RWPE2 (cell line): Measurements from ENCODE around the gene KNDC1.
"Not testable (repeated sequence)": the region's sequence is repeated elsewhere in the genome, so short reads cannot be mapped to it uniquely, and the experiment has no call there.

ENCODE experiments used
- ATAC-seq: fragments of 200-7000 bp; cut with Tn5 transposase; 3 replicates; pipeline ENCODE4 v1.9.1; 2021; ENCODE audit warnings: low read depth
- DNase-seq: peaks from one replicate; pipeline ENCODE4 v3.0.0-alpha.2; 2020; ENCODE audit warnings: low spot score
- H3K27ac ChIP-seq: fragments of 450-650 bp; 2 replicates; pipeline ENCODE4 v1.5.1; 2017; ENCODE audit warnings: mild to moderate bottlenecking; ENCODE audit not compliant: poor library complexity, severe bottlenecking
- H3K27me3 ChIP-seq: fragments of 250-450 bp; sonication (Bioruptor Pico); 2 replicates; pipeline ENCODE4 v1.5.1; 2021; ENCODE audit warnings: mild to moderate bottlenecking, moderate library complexity; ENCODE audit not compliant: insufficient read depth, poor library complexity, severe bottlenecking
- H3K36me3 ChIP-seq: fragments of 250-450 bp; sonication (Bioruptor Pico); 2 replicates; pipeline ENCODE4 v1.5.1; 2020; ENCODE audit warnings: low read depth, mild to moderate bottlenecking, moderate library complexity
- H3K4me1 ChIP-seq: fragments of 250-450 bp; sonication (Bioruptor Pico); 2 replicates; pipeline ENCODE4 v1.5.1; 2021; ENCODE audit warnings: mild to moderate bottlenecking, moderate library complexity; ENCODE audit not compliant: insufficient read depth, poor library complexity, severe bottlenecking
- H3K4me3 ChIP-seq: fragments of 250-450 bp; sonication (Bioruptor Pico); 2 replicates; pipeline ENCODE4 v1.5.1; 2021; ENCODE audit warnings: mild to moderate bottlenecking, moderate library complexity; ENCODE audit not compliant: severe bottlenecking
- H3K9me3 ChIP-seq: fragments of 250-450 bp; sonication (Bioruptor Pico); 2 replicates; pipeline ENCODE4 v1.5.1; 2021; ENCODE audit warnings: mild to moderate bottlenecking, moderate library complexity; ENCODE audit not compliant: severe bottlenecking
- TF ChIP-seq, protein P1 (sequence below): fragments of 450-650 bp; IDR thresholded peaks from one replicate; pipeline ENCODE4 v1.5.1; 2017; ENCODE audit warnings: mild to moderate bottlenecking, moderate library complexity; ENCODE audit not compliant: poor library complexity, severe bottlenecking

KNDC1 gene, protein sequence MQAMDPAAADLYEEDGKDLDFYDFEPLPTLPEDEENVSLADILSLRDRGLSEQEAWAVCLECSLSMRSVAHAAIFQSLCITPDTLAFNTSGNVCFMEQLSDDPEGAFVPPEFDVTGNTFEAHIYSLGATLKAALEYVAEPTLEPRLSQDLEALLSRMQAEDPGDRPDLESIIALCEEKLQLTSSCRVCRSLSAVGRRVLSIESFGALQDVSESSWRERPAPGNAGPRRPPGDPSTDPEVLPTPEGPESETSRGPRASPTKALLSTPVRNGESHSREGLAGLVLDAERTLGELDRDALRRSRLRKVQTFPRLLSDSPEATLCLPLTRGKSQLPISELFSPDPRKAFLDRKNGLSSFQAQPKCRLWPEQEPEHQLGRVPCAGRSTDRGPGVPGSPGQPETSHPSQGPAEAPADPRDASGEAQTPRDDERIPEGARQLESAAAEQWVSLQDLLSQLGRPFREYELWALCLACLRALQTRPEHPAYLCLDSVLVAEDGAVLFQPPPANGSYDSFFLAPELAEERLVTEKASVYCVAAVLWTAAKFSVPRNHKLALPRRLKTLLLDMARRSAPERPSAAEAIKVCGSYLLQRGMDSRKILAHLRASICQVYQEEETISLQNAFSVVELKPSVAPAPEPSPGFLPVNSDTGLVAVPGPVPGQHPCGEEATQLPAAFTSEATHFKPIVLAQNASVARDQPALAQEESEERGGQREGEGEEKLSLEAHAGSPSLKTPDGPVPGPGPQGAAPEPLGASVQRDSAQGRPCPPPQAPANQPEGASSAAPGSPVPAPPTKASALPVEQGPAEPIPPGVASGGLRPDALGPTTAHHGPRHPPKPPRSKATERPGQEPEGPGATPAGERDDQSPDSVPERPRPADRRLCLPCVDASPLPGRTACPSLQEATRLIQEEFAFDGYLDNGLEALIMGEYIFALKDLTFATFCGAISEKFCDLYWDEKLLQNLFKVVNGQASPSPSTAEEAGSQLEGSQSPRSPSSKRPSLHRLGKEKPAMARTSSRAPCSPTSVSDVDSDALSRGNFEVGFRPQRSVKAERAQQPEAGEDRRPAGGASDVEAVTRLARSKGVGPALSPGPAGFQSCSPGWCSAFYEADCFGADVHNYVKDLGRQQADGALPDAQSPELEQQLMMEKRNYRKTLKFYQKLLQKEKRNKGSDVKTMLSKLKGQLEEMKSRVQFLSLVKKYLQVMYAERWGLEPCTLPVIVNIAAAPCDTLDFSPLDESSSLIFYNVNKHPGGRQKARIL (N-terminal part only)

DNA sequence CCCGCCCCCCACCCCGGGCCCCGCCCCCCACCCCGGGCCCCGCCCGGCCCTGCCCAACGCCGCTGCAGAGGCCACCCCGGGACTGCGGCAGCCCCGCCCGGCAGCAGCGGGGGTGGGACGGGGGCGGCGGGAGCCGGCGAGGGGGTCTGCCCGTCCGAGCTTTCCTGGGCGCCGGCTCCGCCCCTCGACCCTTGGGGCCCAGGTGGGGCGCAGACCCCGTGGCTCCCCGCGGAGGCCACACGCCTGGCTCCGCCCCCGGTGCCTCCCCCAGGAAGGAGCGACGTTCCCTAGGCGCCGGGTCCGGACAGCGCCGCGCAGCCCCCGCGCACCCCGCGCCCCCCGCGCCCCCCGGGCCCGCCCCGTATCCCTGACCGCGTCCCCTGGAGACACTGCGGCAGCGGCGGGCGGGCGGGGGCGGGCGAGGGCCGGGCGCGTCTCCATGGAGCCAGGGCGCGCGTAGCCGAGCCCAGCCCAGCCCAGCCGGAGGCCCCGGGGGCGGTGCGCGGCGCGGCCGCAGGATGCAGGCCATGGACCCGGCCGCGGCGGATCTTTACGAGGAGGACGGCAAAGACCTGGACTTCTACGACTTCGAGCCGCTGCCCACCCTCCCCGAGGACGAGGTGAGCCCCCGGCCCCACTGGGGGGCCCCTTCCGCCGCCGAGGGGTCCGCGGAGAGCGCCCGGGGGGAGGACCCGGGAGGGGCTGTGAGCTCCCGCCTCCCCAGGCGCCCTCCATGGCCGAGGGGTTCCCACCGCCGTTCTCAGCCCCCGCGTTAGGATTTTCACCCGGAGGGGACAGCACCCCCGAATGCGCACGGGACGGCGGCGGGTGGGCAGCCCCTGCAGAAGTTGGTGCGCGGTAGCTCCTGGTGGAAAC is at the start of gene KNDC1:
KNDC1 (plus strand) TSS at position 270 of the 876 bp plus-strand sequence; CDS start at position 519, 249 bp downstream.
- Histone ChIP-seq H3K4me3 (peak within 1 kb of the TSS; percentile 30), H3K27ac (no peak within 1 kb of the TSS), H3K27me3 (peaks cover 41% of the 10 kb centered on the region), H3K36me3 (no peaks in the 10 kb centered on the region), H3K4me1 (no peaks in the 10 kb centered on the region), H3K9me3 (no peaks in the 10 kb centered on the region)
- peak; percentile 66 for ATAC-seq
- no peak for DNase-seq
- TF ChIP-seq, protein P1, sequence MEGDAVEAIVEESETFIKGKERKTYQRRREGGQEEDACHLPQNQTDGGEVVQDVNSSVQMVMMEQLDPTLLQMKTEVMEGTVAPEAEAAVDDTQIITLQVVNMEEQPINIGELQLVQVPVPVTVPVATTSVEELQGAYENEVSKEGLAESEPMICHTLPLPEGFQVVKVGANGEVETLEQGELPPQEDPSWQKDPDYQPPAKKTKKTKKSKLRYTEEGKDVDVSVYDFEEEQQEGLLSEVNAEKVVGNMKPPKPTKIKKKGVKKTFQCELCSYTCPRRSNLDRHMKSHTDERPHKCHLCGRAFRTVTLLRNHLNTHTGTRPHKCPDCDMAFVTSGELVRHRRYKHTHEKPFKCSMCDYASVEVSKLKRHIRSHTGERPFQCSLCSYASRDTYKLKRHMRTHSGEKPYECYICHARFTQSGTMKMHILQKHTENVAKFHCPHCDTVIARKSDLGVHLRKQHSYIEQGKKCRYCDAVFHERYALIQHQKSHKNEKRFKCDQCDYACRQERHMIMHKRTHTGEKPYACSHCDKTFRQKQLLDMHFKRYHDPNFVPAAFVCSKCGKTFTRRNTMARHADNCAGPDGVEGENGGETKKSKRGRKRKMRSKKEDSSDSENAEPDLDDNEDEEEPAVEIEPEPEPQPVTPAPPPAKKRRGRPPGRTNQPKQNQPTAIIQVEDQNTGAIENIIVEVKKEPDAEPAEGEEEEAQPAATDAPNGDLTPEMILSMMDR: no peak

DNA sequence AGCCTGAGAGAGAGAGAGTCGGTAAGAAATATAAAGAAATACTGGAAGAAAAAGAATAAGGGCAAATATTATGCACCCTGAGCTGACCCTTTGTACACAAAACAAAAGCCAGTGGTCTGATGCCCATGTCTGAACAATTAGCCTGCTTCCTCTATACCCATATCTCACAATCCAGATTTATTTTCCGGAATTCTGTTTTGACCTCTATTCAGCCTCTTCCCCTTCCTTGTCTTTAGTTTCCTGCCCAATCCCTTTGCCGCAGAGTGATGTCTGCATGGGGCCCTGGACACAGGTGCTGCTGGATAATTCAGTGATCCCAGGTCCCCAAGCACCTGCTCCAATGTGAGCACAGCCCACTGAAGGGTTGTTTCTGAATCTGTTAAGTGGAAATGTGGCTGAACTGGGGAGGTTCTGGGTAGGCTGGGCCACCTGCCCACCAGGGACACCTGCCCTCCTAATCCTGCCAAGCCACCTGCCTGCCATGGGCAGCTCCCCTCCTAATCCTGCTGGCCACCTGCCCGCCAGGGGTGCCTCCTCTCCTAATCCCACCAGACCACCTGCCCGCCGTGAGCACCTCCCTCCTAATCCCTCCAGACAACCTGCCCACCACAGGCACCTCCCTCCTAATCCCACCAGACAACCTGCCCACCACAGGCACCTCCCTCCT is 49.3 kb upstream of the KNDC1 start:
- Histone ChIP-seq H3K9me3 (no peaks in the 10 kb centered on the region), H3K27me3 (no peaks in the 10 kb centered on the region)
- ATAC-seq: no peak

GRCh38 chr10:133111640-133112039 is 48.4 kb upstream of the KNDC1 start:
- H3K27me3 ChIP-seq, H3K27ac ChIP-seq, H3K9me3 ChIP-seq, ATAC-seq, H3K4me1 ChIP-seq, H3K4me3 ChIP-seq, H3K36me3 ChIP-seq, DNase-seq: not testable (repeated sequence)

More for the DNA sequence above, 49.3 kb upstream of the KNDC1 start:
- Histone ChIP-seq H3K27ac (no peak overlapping the region), H3K4me1 (no peaks in the 10 kb centered on the region), H3K4me3 (no peak overlapping the region), H3K36me3 (no peaks in the 10 kb centered on the region)
- no peak for DNase-seq
- TF ChIP-seq, protein P1: no peak

- DNase-seq: no peak
- TF ChIP-seq, protein P1: no peak
- no peaks in the 10 kb centered on the region for H3K27me3 ChIP-seq
- H3K36me3 ChIP-seq: no peaks in the 10 kb centered on the region
- no peaks in the 10 kb centered on the region for H3K9me3 ChIP-seq
- no peak overlapping the region for H3K4me3 ChIP-seq
- no peaks in the 10 kb centered on the region for H3K4me1 ChIP-seq
- ATAC-seq: no peak
- H3K27ac ChIP-seq: no peak overlapping the region
Measured at GRCh38 chr10:133113146-133113830, 46.7 kb upstream of the KNDC1 start.
